GM23338 (cell line): ENCODE data around the gene MYO1D. TPM values are rescaled to one million over a fixed set of nuclear protein-coding genes. Genes with fewer than 3 reads are reported as not detected.

Source experiments
- ATAC-seq: fragments of 200-7000 bp; cut with Tn5 transposase; 3 replicates; pipeline ENCODE4 v1.9.1; 2020
- DNase-seq: peaks from one replicate; pipeline ENCODE4 v3.0.0-alpha.2; 2015; ENCODE audit warnings: low spot score
- H2AFZ ChIP-seq: fragments of 200-600 bp; sonication (generic); 2 replicates; pipeline ENCODE4 v1.8.0; 2016; ENCODE audit warnings: antibody characterized with exemption, mild to moderate bottlenecking, moderate library complexity
- H3F3A ChIP-seq: fragments of 200-600 bp; sonication (generic); replicated peaks from 2 replicates; pipeline ENCODE4 v1.8.0; 2017; ENCODE audit warnings: antibody characterized with exemption, mixed run types, low read depth
- H3K27ac ChIP-seq: fragments of 200-600 bp; sonication (generic); 2 replicates; pipeline ENCODE4 v1.6.1; 2016; ENCODE audit warnings: low read depth
- H3K27me3 ChIP-seq: fragments of 200-600 bp; sonication (generic); 2 replicates; pipeline ENCODE4 v1.8.0; 2016; ENCODE audit warnings: mild to moderate bottlenecking, mixed run types, moderate library complexity; ENCODE audit not compliant: insufficient read depth
- H3K36me3 ChIP-seq: fragments of 200-600 bp; sonication (generic); 2 replicates; pipeline ENCODE4 v1.8.0; 2016; ENCODE audit warnings: mild to moderate bottlenecking; ENCODE audit not compliant: insufficient read depth
- H3K4me1 ChIP-seq: fragments of 200-600 bp; sonication (generic); 2 replicates; pipeline ENCODE4 v1.8.0; 2016; ENCODE audit warnings: mild to moderate bottlenecking, moderate library complexity; ENCODE audit not compliant: insufficient read depth
- H3K4me2 ChIP-seq: fragments of 200-600 bp; sonication (generic); 2 replicates; pipeline ENCODE4 v1.7.1; 2017; ENCODE audit warnings: mixed run types
- H3K4me3 ChIP-seq: fragments of 200-600 bp; sonication (generic); 2 replicates; pipeline ENCODE4 v1.6.1; 2016; ENCODE audit warnings: mixed run types
- H3K79me2 ChIP-seq: fragments of 200-600 bp; sonication (generic); replicated peaks from 2 replicates; pipeline ENCODE4 v1.8.0; 2017; ENCODE audit warnings: mild to moderate bottlenecking; ENCODE audit not compliant: insufficient read depth
- H3K9me2 ChIP-seq: fragments of 200-600 bp; sonication (generic); 2 replicates; pipeline ENCODE4 v1.8.0; 2017; ENCODE audit not compliant: insufficient read depth
- H4K20me1 ChIP-seq: fragments of 200-600 bp; sonication (generic); replicated peaks from 2 replicates; pipeline ENCODE4 v1.8.0; 2017; ENCODE audit warnings: mild to moderate bottlenecking; ENCODE audit not compliant: insufficient read depth
- H3K27ac Mint-ChIP-seq: 2 replicates; pipeline ENCODE4 v1.8.0; 2020; ENCODE audit warnings: inconsistent platforms, mild to moderate bottlenecking, moderate library complexity, mixed read lengths
- H3K27me3 Mint-ChIP-seq: 3 replicates; pipeline ENCODE4 v1.8.0; 2022; ENCODE audit warnings: low read depth, mild to moderate bottlenecking, moderate library complexity, mixed read lengths, inconsistent platforms; ENCODE audit not compliant: insufficient read depth, poor library complexity
- H3K36me3 Mint-ChIP-seq: 3 replicates; pipeline ENCODE4 v1.8.0; 2021; ENCODE audit warnings: low read depth, mild to moderate bottlenecking, inconsistent platforms, moderate library complexity, mixed read lengths
- H3K4me1 Mint-ChIP-seq: 3 replicates; pipeline ENCODE4 v1.8.0; 2020; ENCODE audit warnings: mild to moderate bottlenecking, inconsistent platforms, mixed read lengths
- H3K4me3 Mint-ChIP-seq: 3 replicates; pipeline ENCODE4 v1.8.0; 2021; ENCODE audit warnings: moderate library complexity, mild to moderate bottlenecking, inconsistent platforms, mixed read lengths
- H3K9me3 Mint-ChIP-seq: 3 replicates; pipeline ENCODE4 v1.8.0; 2020; ENCODE audit warnings: moderate library complexity, mild to moderate bottlenecking, inconsistent platforms, mixed read lengths
- EZH2 ChIP-seq: fragments of 200-600 bp; sonication (generic); IDR thresholded peaks from one replicate; pipeline ENCODE4 v1.8.0; 2017; ENCODE audit warnings: antibody characterized with exemption, mild to moderate bottlenecking, low read depth; ENCODE audit not compliant: unreplicated experiment
- EZH2phosphoT487 ChIP-seq: fragments of 200-600 bp; sonication (generic); IDR thresholded peaks from one replicate; pipeline ENCODE4 v1.8.1; 2018; ENCODE audit warnings: antibody characterized with exemption; ENCODE audit not compliant: unreplicated experiment
- JUNB ChIP-seq: IDR thresholded peaks from one replicate; pipeline ENCODE4 v1.6.1; 2016; ENCODE audit warnings: antibody characterized with exemption; ENCODE audit not compliant: unreplicated experiment
- NANOG ChIP-seq: IDR thresholded peaks from 2 replicates; pipeline ENCODE4 v1.6.1; 2016; ENCODE audit warnings: antibody characterized with exemption, borderline replicate concordance
- POLR2AphosphoS5 ChIP-seq: IDR thresholded peaks from 2 replicates; pipeline ENCODE4 v1.6.1; 2016; ENCODE audit warnings: antibody characterized with exemption, low read depth
- STAT1 ChIP-seq: IDR thresholded peaks from one replicate; pipeline ENCODE4 v1.6.1; 2016; ENCODE audit warnings: antibody characterized with exemption; ENCODE audit not compliant: unreplicated experiment
- ZNF114 ChIP-seq: fragments of 250-450 bp; sonication (Bioruptor Pico); IDR thresholded peaks from 2 replicates; pipeline ENCODE4 v1.5.0; 2020; ENCODE audit warnings: mild to moderate bottlenecking, moderate library complexity
- ZNF331 ChIP-seq: fragments of 250-450 bp; sonication (Bioruptor Pico); IDR thresholded peaks from 2 replicates; pipeline ENCODE4 v1.5.0; 2020; ENCODE audit warnings: low read depth, mild to moderate bottlenecking, moderate library complexity
- polyA plus RNA-seq: library from polyadenylated mRNA; unstranded; fragments of >200 nt; fragmentation: Nextera tagmentation; extraction: Ambion mirVana; gene quantifications from 2 replicates; pipeline ENCODE4 v1.2.1, GENCODE V29; 2016
- total RNA-seq: library from RNA; depleted of rRNA; stranded (reverse); fragments of >200 nt; shearing (Covaris generic); gene quantifications from 2 replicates; pipeline ENCODE4 v1.2.3, GENCODE V29; 2014
- TF ChIP-seq, protein P1 (sequence below): IDR thresholded peaks from 2 replicates; pipeline ENCODE4 v1.6.1; 2016; ENCODE audit warnings: antibody characterized with exemption
- TF ChIP-seq, protein P2 (sequence below): fragments of 250-450 bp; sonication (Bioruptor Pico); IDR thresholded peaks from 2 replicates; pipeline ENCODE4 v1.5.0; 2020; ENCODE audit warnings: mild to moderate bottlenecking, moderate library complexity
- TF ChIP-seq, protein P3 (sequence below): IDR thresholded peaks from one replicate; pipeline ENCODE4 v1.6.1; 2018; ENCODE audit warnings: antibody characterized with exemption; ENCODE audit not compliant: unreplicated experiment

Gene MYO1D
- total and polyA plus RNA-seq, 2 experiments from 2014 or later: 8.6 to 28.6 TPM

DNA sequence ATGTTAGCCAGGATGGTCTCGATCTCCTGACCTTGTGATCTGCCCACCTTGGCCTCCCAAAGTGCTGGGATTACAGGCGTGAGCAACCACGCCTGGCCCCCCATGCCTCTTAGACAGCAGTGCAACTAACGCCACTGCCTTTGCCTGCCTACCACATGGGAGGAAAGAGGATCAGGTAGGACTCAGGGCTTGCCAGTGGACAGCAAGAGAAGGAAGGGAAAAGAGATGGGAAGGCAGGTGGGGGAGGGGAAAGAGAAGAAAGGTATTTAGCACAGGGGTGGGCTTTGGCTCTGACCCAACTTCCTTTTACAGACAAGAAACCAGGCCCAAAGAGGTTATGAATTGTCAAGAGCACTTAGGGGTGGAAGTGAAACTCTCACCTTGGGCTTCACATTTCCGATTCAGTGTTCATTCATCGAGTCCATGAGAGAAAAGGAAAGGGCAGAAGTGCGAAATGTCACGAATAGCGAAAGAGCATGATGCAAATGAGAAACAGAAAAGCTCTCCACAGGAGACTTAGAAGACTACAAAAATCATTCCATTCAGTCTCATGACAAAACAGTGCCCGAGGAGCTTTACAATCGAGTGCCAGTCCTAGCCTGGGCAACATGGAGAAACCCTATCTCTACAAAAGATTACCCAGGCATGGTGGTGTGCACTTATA, 353.8 kb downstream of the MYO1D start (continued):
- TF ChIP-seq ZNF331 (CRISPR knock-in tag) (no peak), JUNB (no peak), NANOG (no peak), STAT1 (no peak)
- TF ChIP-seq, protein P1, sequence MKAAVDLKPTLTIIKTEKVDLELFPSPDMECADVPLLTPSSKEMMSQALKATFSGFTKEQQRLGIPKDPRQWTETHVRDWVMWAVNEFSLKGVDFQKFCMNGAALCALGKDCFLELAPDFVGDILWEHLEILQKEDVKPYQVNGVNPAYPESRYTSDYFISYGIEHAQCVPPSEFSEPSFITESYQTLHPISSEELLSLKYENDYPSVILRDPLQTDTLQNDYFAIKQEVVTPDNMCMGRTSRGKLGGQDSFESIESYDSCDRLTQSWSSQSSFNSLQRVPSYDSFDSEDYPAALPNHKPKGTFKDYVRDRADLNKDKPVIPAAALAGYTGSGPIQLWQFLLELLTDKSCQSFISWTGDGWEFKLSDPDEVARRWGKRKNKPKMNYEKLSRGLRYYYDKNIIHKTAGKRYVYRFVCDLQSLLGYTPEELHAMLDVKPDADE: no peak

DNA sequence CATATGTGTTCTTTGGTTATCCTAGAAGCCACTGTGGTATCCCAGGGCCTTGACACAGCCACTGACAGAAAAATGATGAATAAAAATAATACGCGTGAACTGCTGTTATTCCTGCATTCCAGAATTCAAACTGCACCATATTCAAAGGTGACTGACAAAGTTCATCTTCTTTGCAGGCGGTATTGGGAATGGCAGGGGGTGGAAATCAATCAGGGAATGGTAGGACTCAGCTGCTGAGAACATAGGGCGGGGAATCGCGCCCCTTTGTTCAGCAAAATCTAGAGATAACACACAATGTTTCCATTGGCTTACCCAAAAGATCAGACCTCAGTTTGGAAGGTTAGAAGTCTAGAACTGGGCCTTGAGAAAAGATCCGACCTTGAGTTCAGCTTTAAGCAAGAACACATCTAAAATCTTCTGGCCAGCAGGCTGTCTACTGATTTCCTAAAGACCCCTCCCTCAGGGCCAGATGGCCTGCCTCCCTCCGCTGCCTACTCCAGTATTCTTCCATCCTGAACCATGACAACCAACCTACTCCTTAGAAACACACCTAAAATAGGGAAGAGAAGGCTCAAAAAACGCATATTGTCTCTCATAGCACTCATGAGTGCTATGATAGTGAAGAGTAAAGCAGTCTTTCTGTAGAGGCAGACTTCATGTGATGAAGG, 356.1 kb downstream of the MYO1D start:
- ATAC-seq (no peak), DNase-seq (peak; percentile 26)
- TF ChIP-seq ZNF114 (CRISPR knock-in tag): no peak
- no peak for TF ChIP-seq STAT1
- TF ChIP-seq, protein P1: no peak
- TF ChIP-seq EZH2: no peak
- TF ChIP-seq, protein P2, sequence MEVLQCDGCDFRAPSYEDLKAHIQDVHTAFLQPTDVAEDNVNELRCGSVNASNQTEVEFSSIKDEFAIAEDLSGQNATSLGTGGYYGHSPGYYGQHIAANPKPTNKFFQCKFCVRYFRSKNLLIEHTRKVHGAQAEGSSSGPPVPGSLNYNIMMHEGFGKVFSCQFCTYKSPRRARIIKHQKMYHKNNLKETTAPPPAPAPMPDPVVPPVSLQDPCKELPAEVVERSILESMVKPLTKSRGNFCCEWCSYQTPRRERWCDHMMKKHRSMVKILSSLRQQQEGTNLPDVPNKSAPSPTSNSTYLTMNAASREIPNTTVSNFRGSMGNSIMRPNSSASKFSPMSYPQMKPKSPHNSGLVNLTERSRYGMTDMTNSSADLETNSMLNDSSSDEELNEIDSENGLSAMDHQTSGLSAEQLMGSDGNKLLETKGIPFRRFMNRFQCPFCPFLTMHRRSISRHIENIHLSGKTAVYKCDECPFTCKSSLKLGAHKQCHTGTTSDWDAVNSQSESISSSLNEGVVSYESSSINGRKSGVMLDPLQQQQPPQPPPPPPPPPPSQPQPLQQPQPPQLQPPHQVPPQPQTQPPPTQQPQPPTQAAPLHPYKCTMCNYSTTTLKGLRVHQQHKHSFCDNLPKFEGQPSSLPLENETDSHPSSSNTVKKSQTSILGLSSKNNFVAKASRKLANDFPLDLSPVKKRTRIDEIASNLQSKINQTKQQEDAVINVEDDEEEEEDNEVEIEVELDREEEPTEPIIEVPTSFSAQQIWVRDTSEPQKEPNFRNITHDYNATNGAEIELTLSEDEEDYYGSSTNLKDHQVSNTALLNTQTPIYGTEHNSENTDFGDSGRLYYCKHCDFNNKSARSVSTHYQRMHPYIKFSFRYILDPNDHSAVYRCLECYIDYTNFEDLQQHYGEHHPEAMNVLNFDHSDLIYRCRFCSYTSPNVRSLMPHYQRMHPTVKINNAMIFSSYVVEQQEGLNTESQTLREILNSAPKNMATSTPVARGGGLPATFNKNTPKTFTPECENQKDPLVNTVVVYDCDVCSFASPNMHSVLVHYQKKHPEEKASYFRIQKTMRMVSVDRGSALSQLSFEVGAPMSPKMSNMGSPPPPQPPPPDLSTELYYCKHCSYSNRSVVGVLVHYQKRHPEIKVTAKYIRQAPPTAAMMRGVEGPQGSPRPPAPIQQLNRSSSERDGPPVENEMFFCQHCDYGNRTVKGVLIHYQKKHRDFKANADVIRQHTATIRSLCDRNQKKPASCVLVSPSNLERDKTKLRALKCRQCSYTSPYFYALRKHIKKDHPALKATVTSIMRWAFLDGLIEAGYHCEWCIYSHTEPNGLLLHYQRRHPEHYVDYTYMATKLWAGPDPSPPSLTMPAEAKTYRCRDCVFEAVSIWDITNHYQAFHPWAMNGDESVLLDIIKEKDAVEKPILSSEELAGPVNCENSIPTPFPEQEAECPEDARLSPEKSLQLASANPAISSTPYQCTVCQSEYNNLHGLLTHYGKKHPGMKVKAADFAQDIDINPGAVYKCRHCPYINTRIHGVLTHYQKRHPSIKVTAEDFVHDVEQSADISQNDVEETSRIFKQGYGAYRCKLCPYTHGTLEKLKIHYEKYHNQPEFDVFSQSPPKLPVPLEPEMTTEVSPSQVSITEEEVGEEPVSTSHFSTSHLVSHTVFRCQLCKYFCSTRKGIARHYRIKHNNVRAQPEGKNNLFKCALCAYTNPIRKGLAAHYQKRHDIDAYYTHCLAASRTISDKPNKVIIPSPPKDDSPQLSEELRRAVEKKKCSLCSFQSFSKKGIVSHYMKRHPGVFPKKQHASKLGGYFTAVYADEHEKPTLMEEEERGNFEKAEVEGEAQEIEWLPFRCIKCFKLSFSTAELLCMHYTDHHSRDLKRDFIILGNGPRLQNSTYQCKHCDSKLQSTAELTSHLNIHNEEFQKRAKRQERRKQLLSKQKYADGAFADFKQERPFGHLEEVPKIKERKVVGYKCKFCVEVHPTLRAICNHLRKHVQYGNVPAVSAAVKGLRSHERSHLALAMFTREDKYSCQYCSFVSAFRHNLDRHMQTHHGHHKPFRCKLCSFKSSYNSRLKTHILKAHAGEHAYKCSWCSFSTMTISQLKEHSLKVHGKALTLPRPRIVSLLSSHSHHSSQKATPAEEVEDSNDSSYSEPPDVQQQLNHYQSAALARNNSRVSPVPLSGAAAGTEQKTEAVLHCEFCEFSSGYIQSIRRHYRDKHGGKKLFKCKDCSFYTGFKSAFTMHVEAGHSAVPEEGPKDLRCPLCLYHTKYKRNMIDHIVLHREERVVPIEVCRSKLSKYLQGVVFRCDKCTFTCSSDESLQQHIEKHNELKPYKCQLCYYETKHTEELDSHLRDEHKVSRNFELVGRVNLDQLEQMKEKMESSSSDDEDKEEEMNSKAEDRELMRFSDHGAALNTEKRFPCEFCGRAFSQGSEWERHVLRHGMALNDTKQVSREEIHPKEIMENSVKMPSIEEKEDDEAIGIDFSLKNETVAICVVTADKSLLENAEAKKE (CRISPR knock-in tag): no peak
- TF ChIP-seq POLR2AphosphoS5: no peak
- no peak for TF ChIP-seq EZH2phosphoT487
- TF ChIP-seq, protein P3, sequence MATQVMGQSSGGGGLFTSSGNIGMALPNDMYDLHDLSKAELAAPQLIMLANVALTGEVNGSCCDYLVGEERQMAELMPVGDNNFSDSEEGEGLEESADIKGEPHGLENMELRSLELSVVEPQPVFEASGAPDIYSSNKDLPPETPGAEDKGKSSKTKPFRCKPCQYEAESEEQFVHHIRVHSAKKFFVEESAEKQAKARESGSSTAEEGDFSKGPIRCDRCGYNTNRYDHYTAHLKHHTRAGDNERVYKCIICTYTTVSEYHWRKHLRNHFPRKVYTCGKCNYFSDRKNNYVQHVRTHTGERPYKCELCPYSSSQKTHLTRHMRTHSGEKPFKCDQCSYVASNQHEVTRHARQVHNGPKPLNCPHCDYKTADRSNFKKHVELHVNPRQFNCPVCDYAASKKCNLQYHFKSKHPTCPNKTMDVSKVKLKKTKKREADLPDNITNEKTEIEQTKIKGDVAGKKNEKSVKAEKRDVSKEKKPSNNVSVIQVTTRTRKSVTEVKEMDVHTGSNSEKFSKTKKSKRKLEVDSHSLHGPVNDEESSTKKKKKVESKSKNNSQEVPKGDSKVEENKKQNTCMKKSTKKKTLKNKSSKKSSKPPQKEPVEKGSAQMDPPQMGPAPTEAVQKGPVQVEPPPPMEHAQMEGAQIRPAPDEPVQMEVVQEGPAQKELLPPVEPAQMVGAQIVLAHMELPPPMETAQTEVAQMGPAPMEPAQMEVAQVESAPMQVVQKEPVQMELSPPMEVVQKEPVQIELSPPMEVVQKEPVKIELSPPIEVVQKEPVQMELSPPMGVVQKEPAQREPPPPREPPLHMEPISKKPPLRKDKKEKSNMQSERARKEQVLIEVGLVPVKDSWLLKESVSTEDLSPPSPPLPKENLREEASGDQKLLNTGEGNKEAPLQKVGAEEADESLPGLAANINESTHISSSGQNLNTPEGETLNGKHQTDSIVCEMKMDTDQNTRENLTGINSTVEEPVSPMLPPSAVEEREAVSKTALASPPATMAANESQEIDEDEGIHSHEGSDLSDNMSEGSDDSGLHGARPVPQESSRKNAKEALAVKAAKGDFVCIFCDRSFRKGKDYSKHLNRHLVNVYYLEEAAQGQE: no peak
- TF ChIP-seq ZNF331 (CRISPR knock-in tag): no peak
- TF ChIP-seq NANOG: no peak
- H3K4me1 ChIP-seq: peaks cover 58% of the 10 kb centered on the region
- peak overlapping the region; percentile 34 for H3K27ac ChIP-seq
- H3K27me3 Mint-ChIP-seq: peaks cover 15% of the 10 kb centered on the region
- H4K20me1 ChIP-seq: no peaks in the 10 kb centered on the region
- H3K9me2 ChIP-seq: no peaks in the 10 kb centered on the region
- no peaks in the 10 kb centered on the region for H3K36me3 Mint-ChIP-seq
- no peak overlapping the region for H3K4me3 ChIP-seq
- no peaks in the 10 kb centered on the region for H3K27me3 ChIP-seq
- H3K79me2 ChIP-seq: no peaks in the 10 kb centered on the region
- peaks cover 21% of the 10 kb centered on the region for H3F3A ChIP-seq
- no peak overlapping the region for H3K4me3 Mint-ChIP-seq
- H3K4me1 Mint-ChIP-seq: peaks cover 66% of the 10 kb centered on the region
- no peak overlapping the region for H2AFZ ChIP-seq
- no peaks in the 10 kb centered on the region for H3K9me3 Mint-ChIP-seq
- H3K36me3 ChIP-seq: no peaks in the 10 kb centered on the region
- peak overlapping the region; percentile 14; the same call in 1 of the 2 replicates for H3K27ac Mint-ChIP-seq
- H3K4me2 ChIP-seq: peak overlapping the region; percentile 71
